ENCODE results near the gene DEPDC5.
A peak's percentile ranks its signal among the peaks of the same experiment; 100 is the strongest.

Gene DEPDC5

GRCh38 chr22:31742682-31743081 is 11.1 kb upstream of the DEPDC5 start:
- no peak for DNase-seq (ENCODE audit: low read depth)
- TF ChIP-seq MAX (IDR thresholded peaks at IDR 0.05; ENCODE audit: low read depth, low read length) = no peak
- TF ChIP-seq POLR2A (IDR thresholded peaks at IDR 0.05; ENCODE audit: extremely low read depth, insufficient read length) = no peak
- no peak for TF ChIP-seq MYC (IDR thresholded peaks at IDR 0.05; ENCODE audit: low read depth, low read length)
- no peak for TF ChIP-seq CTCF (IDR thresholded peaks at IDR 0.05; ENCODE audit: low read depth, low read length)
- H3K4me3 ChIP-seq (ENCODE audit: low read depth, low read length) = no peak overlapping the region

GRCh38 chr22:31743871-31744270 is 9.9 kb upstream of the DEPDC5 start:
- no peak overlapping the region for H3K4me3 ChIP-seq (ENCODE audit: low read depth, low read length)
- no peak for DNase-seq (ENCODE audit: low read depth)
- no peak for TF ChIP-seq CTCF (IDR thresholded peaks at IDR 0.05; ENCODE audit: low read depth, low read length)
- TF ChIP-seq POLR2A (IDR thresholded peaks at IDR 0.05; ENCODE audit: extremely low read depth, insufficient read length) = no peak
- no peak for TF ChIP-seq MAX (IDR thresholded peaks at IDR 0.05; ENCODE audit: low read depth, low read length)
- TF ChIP-seq MYC (IDR thresholded peaks at IDR 0.05; ENCODE audit: low read depth, low read length) = no peak

GRCh38 chr22:31747441-31747840 is 6.4 kb upstream of the DEPDC5 start:
- no peak for DNase-seq (ENCODE audit: low read depth)
- TF ChIP-seq MYC (IDR thresholded peaks at IDR 0.05; ENCODE audit: low read depth, low read length) = no peak
- TF ChIP-seq CTCF (IDR thresholded peaks at IDR 0.05; ENCODE audit: low read depth, low read length) = no peak
- TF ChIP-seq POLR2A (IDR thresholded peaks at IDR 0.05; ENCODE audit: extremely low read depth, insufficient read length) = no peak
- no peak for TF ChIP-seq MAX (IDR thresholded peaks at IDR 0.05; ENCODE audit: low read depth, low read length)
- peak overlapping the region; percentile 96 for H3K4me3 ChIP-seq (ENCODE audit: low read depth, low read length)

- peak overlapping the region; percentile 96 for H3K4me3 ChIP-seq (ENCODE audit: low read depth, low read length)
- peak; percentile 21 for DNase-seq (ENCODE audit: low read depth)
- TF ChIP-seq POLR2A (IDR thresholded peaks at IDR 0.05; ENCODE audit: extremely low read depth, insufficient read length) (no peak), MAX (IDR thresholded peaks at IDR 0.05; ENCODE audit: low read depth, low read length) (no peak), CTCF (IDR thresholded peaks at IDR 0.05; ENCODE audit: low read depth, low read length) (no peak), MYC (IDR thresholded peaks at IDR 0.05; ENCODE audit: low read depth, low read length) (no peak)
Measured at GRCh38 chr22:31748490-31748889, 5.3 kb upstream of the DEPDC5 start.

GRCh38 chr22:31749636-31750364 is 4.0 kb upstream of the DEPDC5 start, which contains the start of gene PRR14L:
Gene PRR14L (minus strand): TSS chr22:31750132. CDS start chr22:31738860, 11,272 bp downstream.
- peak within 1 kb of the TSS; percentile 96 for H3K4me3 ChIP-seq (ENCODE audit: low read depth, low read length)
- TF ChIP-seq CTCF (IDR thresholded peaks at IDR 0.05; ENCODE audit: low read depth, low read length) (no peak), POLR2A (IDR thresholded peaks at IDR 0.05; ENCODE audit: extremely low read depth, insufficient read length) (peak; percentile 72), MYC (IDR thresholded peaks at IDR 0.05; ENCODE audit: low read depth, low read length) (peak; percentile 94), MAX (IDR thresholded peaks at IDR 0.05; ENCODE audit: low read depth, low read length) (peak; percentile 67; the same call in 1 of the 2 replicates)
- peak; percentile 98 for DNase-seq (ENCODE audit: low read depth)

All from NB4 (cell line).